IMR-90 (cell line): ENCODE data around the gene HIVEP3. TPM values are rescaled to one million over a fixed set of nuclear protein-coding genes. Genes with fewer than 3 reads are reported as not detected.

ENCODE experiments used
- ATAC-seq: fragments of 200-7000 bp; cut with Tn5 transposase; 2 replicates; pipeline ENCODE4 v1.9.1; 2020; ENCODE audit warnings: low read depth, mild to moderate bottlenecking, moderate library complexity
- BruUV-seq: library from RNA; stranded (reverse); fragments of 400-500 nt; replicated peaks from 2 replicates; lab custom pipeline; 2021; lab: Mats Ljungman, UMichigan
- CTCF ChIA-PET: fragments of 300-600 bp; formaldehyde crosslinking; extraction: SDS; loops from one replicate; lab custom pipeline; 2021; ENCODE audit warnings: antibody characterized with exemption; lab: Yijun Ruan, JAX
- POLR2A ChIA-PET: fragments of 300-600 bp; sonication (Branson Sonifier 250); formaldehyde crosslinking; loops from one replicate; lab custom pipeline; 2022; ENCODE audit warnings: antibody characterized with exemption; ENCODE audit not compliant: unreplicated experiment; lab: Charles Lee
- DNase-seq: peaks from one replicate; pipeline ENCODE4 v3.0.0; 2013
- H2AFZ ChIP-seq: replicated peaks from 2 replicates; pipeline ENCODE3; 2013; ENCODE audit warnings: low read length, mild to moderate bottlenecking; ENCODE audit not compliant: poor library complexity
- H2AK5ac ChIP-seq: 2 replicates; pipeline ENCODE4 v1.6.1; 2013; ENCODE audit warnings: low read depth, low read length, inconsistent platforms
- H2AK9ac ChIP-seq: replicated peaks from 2 replicates; pipeline ENCODE3; 2013; ENCODE audit warnings: mild to moderate bottlenecking, low read depth, low read length, moderate library complexity; ENCODE audit not compliant: poor library complexity
- H2BK120ac ChIP-seq: 2 replicates; pipeline ENCODE4 v1.6.1; 2013; ENCODE audit warnings: low read depth, low read length, inconsistent platforms
- H2BK15ac ChIP-seq: 3 replicates; pipeline ENCODE4 v1.6.1; 2013; ENCODE audit warnings: low read depth, low read length, inconsistent platforms
- H2BK20ac ChIP-seq: 2 replicates; pipeline ENCODE4 v1.6.1; 2013; ENCODE audit warnings: low read depth, mild to moderate bottlenecking, inconsistent platforms, low read length, moderate library complexity
- H2BK5ac ChIP-seq: 2 replicates; pipeline ENCODE4 v1.6.1; 2013; ENCODE audit warnings: mild to moderate bottlenecking, low read depth, low read length, inconsistent platforms; ENCODE audit not compliant: poor library complexity, severe bottlenecking
- H3K14ac ChIP-seq: replicated peaks from 2 replicates; pipeline ENCODE4 v1.6.1; 2013; ENCODE audit warnings: low read depth, low read length, inconsistent platforms
- H3K18ac ChIP-seq: 2 replicates; pipeline ENCODE4 v1.6.1; 2013; ENCODE audit warnings: low read depth, low read length, control low read depth
- H3K23ac ChIP-seq: 2 replicates; pipeline ENCODE4 v1.6.1; 2013; ENCODE audit warnings: low read depth, low read length, inconsistent platforms
- H3K27ac ChIP-seq: 2 replicates; pipeline ENCODE4 v1.5.1; 2013; ENCODE audit warnings: mild to moderate bottlenecking, control low read depth, low read length; ENCODE audit not compliant: insufficient read depth
- H3K27me3 ChIP-seq: 2 replicates; pipeline ENCODE4 v1.6.1; 2013; ENCODE audit warnings: low read length; ENCODE audit not compliant: control insufficient read depth, insufficient read depth
- H3K36me3 ChIP-seq: 2 replicates; pipeline ENCODE4 v1.6.1; 2013; ENCODE audit warnings: low read length, mixed read lengths; ENCODE audit not compliant: control insufficient read depth, insufficient read depth
- H3K4ac ChIP-seq: 2 replicates; pipeline ENCODE4 v1.6.1; 2013; ENCODE audit warnings: low read depth, low read length, inconsistent platforms
- H3K4me1 ChIP-seq: 2 replicates; pipeline ENCODE4 v1.6.1; 2013; ENCODE audit warnings: low read length, mixed read lengths; ENCODE audit not compliant: control insufficient read depth, insufficient read depth
- H3K4me2 ChIP-seq: 2 replicates; pipeline ENCODE4 v1.6.1; 2013; ENCODE audit warnings: low read depth, mild to moderate bottlenecking, control low read depth, low read length, moderate library complexity
- H3K4me3 ChIP-seq: 2 replicates; pipeline ENCODE4 v1.5.1; 2013; ENCODE audit warnings: low read depth, mild to moderate bottlenecking, control low read depth, low read length, moderate library complexity; ENCODE audit not compliant: insufficient read depth
- H3K56ac ChIP-seq: 2 replicates; pipeline ENCODE4 v1.6.1; 2013; ENCODE audit warnings: low read length, inconsistent platforms; ENCODE audit not compliant: insufficient read depth; ENCODE audit errors: extremely low read depth
- H3K79me1 ChIP-seq, 2 experiments: 2 replicates each; pipeline ENCODE4 v1.6.1; 2013; ENCODE audit warnings: low read length in 2 of 2, inconsistent platforms in 1 of 2, low read depth in 1 of 2
- H3K9ac ChIP-seq: 2 replicates; pipeline ENCODE4 v1.6.1; 2013; ENCODE audit warnings: low read depth, low read length, control low read depth
- H3K9me1 ChIP-seq: 2 replicates; pipeline ENCODE4 v1.6.1; 2013; ENCODE audit warnings: low read length, inconsistent platforms; ENCODE audit not compliant: insufficient read depth
- H3K9me3 ChIP-seq: 2 replicates; pipeline ENCODE4 v1.6.1; 2013; ENCODE audit warnings: low read length; ENCODE audit not compliant: control insufficient read depth, insufficient read depth
- H4K20me1 ChIP-seq: 2 replicates; pipeline ENCODE4 v1.6.1; 2013; ENCODE audit warnings: low read length, inconsistent platforms; ENCODE audit not compliant: insufficient read depth
- H4K5ac ChIP-seq: 2 replicates; pipeline ENCODE4 v1.6.1; 2013; ENCODE audit warnings: mild to moderate bottlenecking, low read depth, low read length, control low read depth
- H4K8ac ChIP-seq, 2 experiments: 2 replicates each; pipeline ENCODE4 v1.6.1; 2013; ENCODE audit warnings: low read depth in 2 of 2, low read length in 2 of 2, control low read depth in 1 of 2, inconsistent platforms in 1 of 2
- H4K91ac ChIP-seq: 2 replicates; pipeline ENCODE4 v1.6.1; 2013; ENCODE audit warnings: low read depth, low read length, inconsistent platforms; ENCODE audit not compliant: insufficient read depth
- CEBPB ChIP-seq: IDR thresholded peaks from 2 replicates; pipeline ENCODE4 v1.6.1; 2012; ENCODE audit warnings: low read depth, low read length, improper control_type of control experiment
- CTCF ChIP-seq: conservative IDR thresholded peaks from 2 replicates; pipeline ENCODE4 v1.5.1; 2012; ENCODE audit warnings: mild to moderate bottlenecking, low read depth, low read length, improper control_type of control experiment
- ELK1 ChIP-seq: fragments of 150-350 bp; IDR thresholded peaks from 2 replicates; pipeline ENCODE4 v1.6.1; 2016; ENCODE audit warnings: low read depth, mild to moderate bottlenecking, low read length, moderate library complexity, borderline replicate concordance
- MAFK ChIP-seq: IDR thresholded peaks from 2 replicates; pipeline ENCODE4 v1.6.1; 2012; ENCODE audit warnings: low read depth, low read length, improper control_type of control experiment
- MXI1 ChIP-seq: IDR thresholded peaks from 2 replicates; pipeline ENCODE4 v1.6.1; 2012; ENCODE audit warnings: low read depth, mild to moderate bottlenecking, low read length, moderate library complexity, borderline replicate concordance
- NFE2L2 ChIP-seq: fragments of 150-350 bp; IDR thresholded peaks from 2 replicates; pipeline ENCODE4 v1.6.1; 2016; ENCODE audit warnings: low read depth, mild to moderate bottlenecking, low read length
- POLR2A ChIP-seq: IDR thresholded peaks from 2 replicates; pipeline ENCODE4 v1.6.1; 2012; ENCODE audit warnings: mild to moderate bottlenecking, low read depth, low read length
- RAD21 ChIP-seq: IDR thresholded peaks from 2 replicates; pipeline ENCODE4 v1.6.1; 2012; ENCODE audit warnings: low read length, improper control_type of control experiment
- RCOR1 ChIP-seq: IDR thresholded peaks from 2 replicates; pipeline ENCODE4 v1.6.1; 2012; ENCODE audit warnings: mild to moderate bottlenecking, low read length, improper control_type of control experiment; ENCODE audit not compliant: insufficient replicate concordance
- SMC3 ChIP-seq: fragments of 150-350 bp; IDR thresholded peaks from 2 replicates; pipeline ENCODE4 v1.6.1; 2016; ENCODE audit warnings: low read depth, mild to moderate bottlenecking, antibody characterized with exemption, low read length, moderate library complexity
- USF2 ChIP-seq: fragments of 150-350 bp; IDR thresholded peaks from 2 replicates; pipeline ENCODE4 v1.6.1; 2017; ENCODE audit warnings: mild to moderate bottlenecking, antibody characterized with exemption, low read length, low read depth
- WGBS, 2 experiments: methylation state at CpG; one replicate each; pipeline versions ENCODE4 v1.1.5 to v1.1.7; 2013; ENCODE audit warnings: missing lambda C conversion rate in 2 of 2; ENCODE audit not compliant: insufficient read length in 1 of 2; ENCODE audit errors: extremely low coverage in 2 of 2; 5-methylcytosine and 5-hydroxymethylcytosine counted together
- dilution Hi-C: fragments of 300-500 bp; cut with HindIII; formaldehyde crosslinking; loops from one replicate; pipeline ENCODE4 v1.14.3; 2018; ENCODE audit warnings: low sequenced_read_pairs; ENCODE audit not compliant: unreplicated experiment
- in situ Hi-C: fragments of 300-500 bp; cut with MboI; formaldehyde crosslinking; loops from 3 replicates; pipeline ENCODE4 v1.14.3; 2019; ENCODE audit warnings: low sequenced_read_pairs, inconsistent platforms, mixed read lengths
- intact Hi-C: fragments of 100-400 bp; cut with micrococcal nuclease; formaldehyde crosslinking; loops from 2 replicates; pipeline ENCODE4 v1.10.0; 2022
- polyA plus RNA-seq, 3 experiments: library from polyadenylated mRNA; depleted of rRNA; stranded (reverse); fragments of >200 nt; gene quantifications; 2 replicates each; pipeline ENCODE4 v1.2.3, GENCODE V29; 2012; ENCODE audit warnings: low replicate concordance in 1 of 3
- total RNA-seq: library from RNA; depleted of rRNA; stranded (reverse); fragments of >200 nt; gene quantifications from 2 replicates; pipeline ENCODE4 v1.2.3, GENCODE V29; 2012

Gene HIVEP3
- total and polyA plus RNA-seq, 2 of the 4 experiments (the other 2 are of a cell fraction), result 1.4 to 4.0 TPM

- Histone ChIP-seq H2AK5ac (0 out of 2 replicates have a peak overlapping the region, but pooled peaks have one; percentile 30), H2BK20ac (no peak overlapping the region), H3K9ac (no peak overlapping the region), H3K4me1 (peaks cover 4% of the 10 kb centered on the region), H2BK120ac (no peak overlapping the region), H3K4me2 (no peak overlapping the region), H3K4me3 (no peak overlapping the region), H3K23ac (no peak overlapping the region), H4K5ac (no peak overlapping the region), H3K79me1 (no peaks in the 10 kb centered on the region), H3K9me1 (peaks cover 6% of the 10 kb centered on the region), H4K20me1 (no peaks in the 10 kb centered on the region), H3K14ac (no peak overlapping the region), H3K27me3 (0 out of 2 replicates have a peak, but pooled peaks cover 2% of the 10 kb centered on the region), H3K18ac (no peak overlapping the region), H2AFZ (no peak overlapping the region), H3K27ac (no peak overlapping the region), H2AK9ac (no peak overlapping the region), H3K56ac (no peak overlapping the region), H2BK5ac (no peak overlapping the region), H3K36me3 (no peaks in the 10 kb centered on the region), H3K4ac (no peak overlapping the region), H3K9me3 (no peaks in the 10 kb centered on the region), H4K91ac (no peak overlapping the region), H2BK15ac (no peak overlapping the region), H4K8ac (no peak overlapping the region)
- DNase-seq, result no peak
- TF ChIP-seq RAD21 (no peak), CTCF (no peak), MXI1 (no peak), SMC3 (no peak), ELK1 (no peak), POLR2A (no peak), RCOR1 (no peak), NFE2L2 (no peak), CEBPB (no peak), MAFK (no peak), USF2 (no peak)
- ChIA-PET CTCF (no interaction called here), POLR2A (no interaction called here)
- dilution Hi-C loops (no loop called here), in situ Hi-C loops (no loop called here), intact Hi-C loops (no loop called here)
- no peak for ATAC-seq
- WGBS, 2 experiments, result 74% methylated on average over 2 of the region's 6 CpGs; no CpG with 5 or more reads in 1 of the 2 experiments
- no TSS peak for BruUV-seq
Observed at GRCh38 chr1:41775956-41776585, 142.7 kb downstream of the HIVEP3 start.
